A673 (cell line): ENCODE results near the gene MEX3D. TPM values are rescaled to one million over a fixed set of nuclear protein-coding genes. Genes with fewer than 3 reads are reported as not detected.

Experiments used
- BruUV-seq: library from RNA; stranded (reverse); fragments of 400-500 nt; replicated peaks from 2 replicates; lab custom pipeline; 2021; lab: Mats Ljungman, UMichigan
- CTCF ChIA-PET: fragments of 300-600 bp; sonication (Branson Sonifier 250); formaldehyde crosslinking; loops from one replicate; lab custom pipeline; 2022; ENCODE audit warnings: antibody characterized with exemption; lab: Charles Lee
- POLR2A ChIA-PET: fragments of 300-600 bp; sonication (Branson Sonifier 250); formaldehyde crosslinking; loops from one replicate; lab custom pipeline; 2022; ENCODE audit warnings: antibody characterized with exemption; ENCODE audit not compliant: low non-redundant PET; lab: Charles Lee
- DNase-seq: peaks from one replicate; pipeline ENCODE4 v3.0.0-alpha.2; 2015; ENCODE audit warnings: low spot score
- H3K27ac ChIP-seq: fragments of 200-600 bp; sonication (generic); 2 replicates; pipeline ENCODE4 v1.5.1; 2016; ENCODE audit warnings: mixed run types, low read depth, mild to moderate bottlenecking, mixed read lengths, antibody characterized with exemption, low read length; ENCODE audit not compliant: poor library complexity, severe bottlenecking
- H3K27me3 ChIP-seq: fragments of 200-600 bp; sonication (generic); replicated peaks from 2 replicates; pipeline ENCODE4 v1.6.1; 2017; ENCODE audit warnings: mixed run types, low read depth, mild to moderate bottlenecking, mixed read lengths, antibody characterized with exemption, low read length; ENCODE audit not compliant: insufficient read depth, poor library complexity
- H3K36me3 ChIP-seq: fragments of 200-600 bp; sonication (generic); 2 replicates; pipeline ENCODE4 v1.6.1; 2016; ENCODE audit warnings: mixed run types, mild to moderate bottlenecking, mixed read lengths, antibody characterized with exemption, low read length; ENCODE audit not compliant: insufficient read depth, poor library complexity, severe bottlenecking
- H3K4me1 ChIP-seq: fragments of 200-600 bp; sonication (generic); 2 replicates; pipeline ENCODE4 v1.6.1; 2017; ENCODE audit warnings: mixed run types, mild to moderate bottlenecking, mixed read lengths, antibody characterized with exemption, low read length; ENCODE audit not compliant: insufficient read depth, poor library complexity, severe bottlenecking
- H3K4me3 ChIP-seq: fragments of 200-600 bp; sonication (generic); 2 replicates; pipeline ENCODE4 v1.5.1; 2016; ENCODE audit warnings: low read depth, mixed run types, mild to moderate bottlenecking, mixed read lengths, low read length; ENCODE audit not compliant: poor library complexity, severe bottlenecking
- H3K9me3 ChIP-seq: fragments of 200-600 bp; sonication (generic); 2 replicates; pipeline ENCODE4 v1.6.1; 2016; ENCODE audit warnings: mixed run types, low read depth, mild to moderate bottlenecking, mixed read lengths, antibody characterized with exemption, low read length; ENCODE audit not compliant: poor library complexity, severe bottlenecking
- EZH2 ChIP-seq: fragments of 200-600 bp; sonication (generic); IDR thresholded peaks from 2 replicates; pipeline ENCODE4 v1.6.1; 2017; ENCODE audit warnings: borderline replicate concordance, low read depth, mild to moderate bottlenecking, mixed read lengths, antibody characterized with exemption, low read length; ENCODE audit not compliant: poor library complexity, severe bottlenecking
- intact Hi-C: fragments of 100-400 bp; cut with micrococcal nuclease; formaldehyde crosslinking; loops from one replicate; pipeline ENCODE4 v1.10.0; 2022; ENCODE audit not compliant: unreplicated experiment
- total RNA-seq: library from RNA; stranded (reverse); gene quantifications from 2 replicates; pipeline ENCODE4 v1.2.3, GENCODE V29; 2021
- TF ChIP-seq, protein P1 (sequence below): fragments of 300-800, 200-600 bp; sonication (generic); conservative IDR thresholded peaks from 2 replicates; pipeline ENCODE4 v1.5.1; 2017; ENCODE audit warnings: low read depth, mild to moderate bottlenecking, antibody characterized with exemption, low read length, moderate library complexity, mixed read lengths

Gene MEX3D
- total RNA-seq, 1 experiment from 2014 or later: 60.0 TPM

DNA sequence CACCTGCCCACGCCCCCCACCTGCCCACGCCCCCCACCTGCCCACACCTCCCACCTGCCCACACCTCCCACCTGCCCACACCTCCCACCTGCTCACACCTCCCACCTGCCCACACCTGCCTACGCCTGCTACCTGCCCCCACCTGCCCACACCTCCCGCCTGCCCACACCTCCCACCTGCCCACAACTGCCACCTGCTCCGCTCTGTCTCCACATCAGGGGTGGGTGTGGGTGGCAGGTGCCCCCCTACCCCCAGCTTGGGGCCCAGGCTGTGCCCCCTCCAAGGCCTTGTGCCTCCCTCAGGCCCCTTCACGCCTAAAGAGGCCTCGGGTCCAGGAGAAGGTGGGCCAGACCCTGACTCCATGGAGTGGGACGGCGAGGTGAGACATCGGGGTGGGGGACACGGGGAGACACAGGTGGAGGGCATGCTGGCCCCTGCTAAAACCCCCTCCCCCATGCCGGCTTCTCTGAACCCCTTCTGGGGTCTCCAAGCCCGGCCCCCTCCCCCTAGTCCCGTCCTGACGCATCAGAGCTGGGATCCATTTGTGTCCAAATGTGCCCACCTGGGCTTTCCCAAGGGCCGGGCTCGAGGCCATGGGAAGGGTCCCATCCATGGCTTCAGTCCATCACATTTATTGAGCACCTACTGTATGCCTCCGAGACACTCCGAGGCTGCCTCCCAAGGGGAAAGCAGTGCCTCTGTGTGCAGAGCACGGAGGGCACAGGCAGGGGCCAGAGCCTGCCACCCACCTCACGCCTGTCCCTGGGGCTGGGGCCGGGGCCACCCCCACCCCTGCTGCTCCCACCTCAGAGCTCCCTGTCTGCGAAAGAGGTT, 39.3 kb downstream of the MEX3D start:
- no peak overlapping the region for H3K4me3 ChIP-seq
- H3K9me3 ChIP-seq: no peaks in the 10 kb centered on the region
- no peaks in the 10 kb centered on the region for H3K36me3 ChIP-seq
- no peak for TF ChIP-seq EZH2
- TF ChIP-seq, protein P1, sequence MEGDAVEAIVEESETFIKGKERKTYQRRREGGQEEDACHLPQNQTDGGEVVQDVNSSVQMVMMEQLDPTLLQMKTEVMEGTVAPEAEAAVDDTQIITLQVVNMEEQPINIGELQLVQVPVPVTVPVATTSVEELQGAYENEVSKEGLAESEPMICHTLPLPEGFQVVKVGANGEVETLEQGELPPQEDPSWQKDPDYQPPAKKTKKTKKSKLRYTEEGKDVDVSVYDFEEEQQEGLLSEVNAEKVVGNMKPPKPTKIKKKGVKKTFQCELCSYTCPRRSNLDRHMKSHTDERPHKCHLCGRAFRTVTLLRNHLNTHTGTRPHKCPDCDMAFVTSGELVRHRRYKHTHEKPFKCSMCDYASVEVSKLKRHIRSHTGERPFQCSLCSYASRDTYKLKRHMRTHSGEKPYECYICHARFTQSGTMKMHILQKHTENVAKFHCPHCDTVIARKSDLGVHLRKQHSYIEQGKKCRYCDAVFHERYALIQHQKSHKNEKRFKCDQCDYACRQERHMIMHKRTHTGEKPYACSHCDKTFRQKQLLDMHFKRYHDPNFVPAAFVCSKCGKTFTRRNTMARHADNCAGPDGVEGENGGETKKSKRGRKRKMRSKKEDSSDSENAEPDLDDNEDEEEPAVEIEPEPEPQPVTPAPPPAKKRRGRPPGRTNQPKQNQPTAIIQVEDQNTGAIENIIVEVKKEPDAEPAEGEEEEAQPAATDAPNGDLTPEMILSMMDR: no peak
- ChIA-PET POLR2A (no interaction called here), CTCF (no interaction called here)
- peaks cover 19% of the 10 kb centered on the region for H3K27me3 ChIP-seq
- H3K27ac ChIP-seq: no peak overlapping the region
- H3K4me1 ChIP-seq: peaks cover 4% of the 10 kb centered on the region
- no TSS peak for BruUV-seq
- DNase-seq: no peak
- intact Hi-C loops: no loop called here

DNA sequence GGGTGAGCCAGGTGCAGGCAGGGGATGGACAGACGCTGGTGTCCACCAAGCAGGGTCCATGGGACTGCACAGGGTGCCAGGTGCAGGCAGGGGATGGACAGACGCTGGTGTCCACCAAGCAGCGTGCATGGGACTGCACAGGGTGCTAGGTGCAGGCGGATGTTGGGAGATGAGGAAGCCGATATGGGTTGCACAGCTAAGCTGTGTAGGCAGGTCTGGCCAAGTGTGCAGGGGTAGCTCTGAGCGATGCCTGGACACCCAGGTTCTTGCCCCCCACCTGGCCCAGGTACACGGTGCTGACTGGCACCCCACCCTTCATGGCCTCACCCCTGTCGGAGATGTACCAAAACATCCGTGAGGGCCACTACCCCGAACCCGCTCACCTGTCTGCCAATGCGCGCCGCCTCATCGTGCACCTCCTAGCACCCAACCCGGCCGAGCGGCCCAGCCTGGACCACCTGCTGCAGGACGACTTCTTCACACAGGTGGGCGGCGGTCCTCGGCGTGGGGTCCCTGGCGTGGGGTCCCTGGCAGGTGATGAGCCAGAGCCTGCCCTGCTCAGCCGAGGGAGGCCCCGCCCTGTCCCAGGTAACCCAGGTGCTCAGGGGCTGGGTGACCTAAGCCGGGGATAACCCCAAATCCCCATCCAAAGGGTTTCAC, 40.3 kb downstream of the MEX3D start:
- CTCF ChIA-PET: no interaction called here
- no TSS peak for BruUV-seq
- Histone ChIP-seq H3K4me1 (peaks cover 4% of the 10 kb centered on the region), H3K4me3 (no peak overlapping the region), H3K27ac (no peak overlapping the region), H3K27me3 (peaks cover 28% of the 10 kb centered on the region), H3K9me3 (no peaks in the 10 kb centered on the region), H3K36me3 (no peaks in the 10 kb centered on the region)
- intact Hi-C loops: no loop called here
- TF ChIP-seq, protein P1: no peak
- no peak for TF ChIP-seq EZH2
- POLR2A ChIA-PET: no interaction called here
- no peak for DNase-seq

DNA sequence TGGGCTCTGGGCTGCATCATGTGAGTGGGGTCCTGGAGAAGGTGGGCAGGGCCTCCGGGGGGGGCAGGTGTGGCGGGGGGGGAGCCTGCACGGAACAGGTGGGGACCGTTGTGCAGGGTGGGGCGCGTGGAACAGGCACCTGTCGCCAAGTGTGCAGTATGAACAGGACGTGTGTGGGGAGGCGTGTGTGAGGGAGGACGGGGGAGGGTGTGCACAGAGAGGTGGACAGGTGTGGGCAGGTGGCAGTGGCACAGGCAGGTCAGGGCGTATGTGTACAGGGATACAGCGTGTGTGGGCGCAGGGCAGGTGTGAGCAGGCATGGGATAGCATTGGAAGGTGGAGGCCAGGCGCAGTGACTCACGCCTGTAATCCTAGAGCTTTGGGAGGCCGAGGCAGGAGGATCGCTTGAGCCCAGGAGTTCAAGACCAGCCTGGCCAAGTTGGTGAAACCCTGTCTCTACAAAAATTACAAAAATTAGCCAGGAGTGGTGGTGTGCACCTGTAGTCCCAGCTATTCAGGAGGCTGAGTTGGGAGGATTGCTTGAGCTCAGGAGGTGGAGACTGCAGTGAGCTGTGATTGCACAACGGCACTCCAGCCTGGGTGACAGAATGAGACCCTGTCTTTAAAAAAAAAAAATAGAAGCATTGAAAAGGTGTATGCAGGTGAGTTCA, 41.0 kb downstream of the MEX3D start:
- ChIA-PET POLR2A (no interaction called here), CTCF (no interaction called here)
- intact Hi-C loops: no loop called here
- no peak for DNase-seq
- H3K27me3 ChIP-seq: peaks cover 28% of the 10 kb centered on the region
- no peaks in the 10 kb centered on the region for H3K9me3 ChIP-seq
- H3K4me3 ChIP-seq: no peak overlapping the region
- H3K36me3 ChIP-seq: no peaks in the 10 kb centered on the region
- H3K27ac ChIP-seq: no peak overlapping the region
- H3K4me1 ChIP-seq: peaks cover 4% of the 10 kb centered on the region
- TF ChIP-seq, protein P1: no peak
- no peak for TF ChIP-seq EZH2
- BruUV-seq: no TSS peak
